IPS DF 4.7 (cell line): ENCODE measurements around the gene NPAS2.

Source experiments
- DNase-seq: peaks from one replicate; pipeline ENCODE4 v3.0.0-alpha.2; 2013; ENCODE audit warnings: low spot score; ENCODE audit errors: extremely low read depth

Gene NPAS2

GRCh38 chr2:100852999-100853908 lies 33.3 kb downstream of the NPAS2 start:
- no peak for DNase-seq

DNA sequence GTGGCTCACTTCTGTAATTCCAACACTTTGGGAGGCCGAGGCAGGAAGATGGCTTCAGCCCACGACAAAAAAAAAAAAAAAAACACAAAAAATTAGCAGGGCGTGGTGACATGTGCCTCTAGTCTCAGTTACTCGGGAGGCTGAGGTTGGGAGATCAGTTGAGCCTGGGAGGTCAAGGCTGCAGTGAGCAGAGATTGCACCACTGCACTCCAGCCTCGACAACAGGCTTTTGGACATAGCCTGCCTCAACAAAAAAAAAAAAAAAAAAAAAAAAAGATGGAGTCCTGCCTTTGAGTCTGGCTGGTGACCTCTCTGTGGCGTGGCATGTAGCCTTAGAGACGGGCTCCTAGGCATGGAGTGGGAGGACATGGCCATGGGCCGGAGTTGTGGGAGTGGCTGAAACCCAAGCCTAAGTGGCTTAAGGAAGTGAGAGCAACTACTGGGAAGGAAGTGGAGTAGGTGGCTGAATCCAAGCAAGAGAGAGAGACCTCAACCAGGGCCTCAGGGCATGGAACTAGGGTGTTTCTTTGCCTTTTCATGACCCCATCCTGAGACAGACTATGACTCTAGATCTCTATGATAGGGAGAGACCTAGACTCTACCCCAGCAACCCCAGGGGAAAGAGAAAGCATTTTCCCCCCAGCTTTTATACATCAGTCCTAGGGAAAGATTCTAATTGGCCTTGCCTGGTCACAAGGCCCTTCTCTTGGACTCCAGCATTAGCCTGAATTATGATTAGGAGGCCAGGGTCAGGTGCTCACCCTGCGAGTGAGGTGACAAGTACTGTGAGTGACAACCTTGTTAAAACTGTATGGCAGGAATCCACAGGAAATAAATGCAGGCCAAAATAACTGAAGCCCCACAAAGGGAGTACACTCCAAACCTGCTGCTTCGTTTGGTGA lies 34.2 kb downstream of the NPAS2 start:
- DNase-seq, result no peak

GRCh38 chr2:100855084-100855483 lies 35.1 kb downstream of the NPAS2 start:
- no peak for DNase-seq

DNA sequence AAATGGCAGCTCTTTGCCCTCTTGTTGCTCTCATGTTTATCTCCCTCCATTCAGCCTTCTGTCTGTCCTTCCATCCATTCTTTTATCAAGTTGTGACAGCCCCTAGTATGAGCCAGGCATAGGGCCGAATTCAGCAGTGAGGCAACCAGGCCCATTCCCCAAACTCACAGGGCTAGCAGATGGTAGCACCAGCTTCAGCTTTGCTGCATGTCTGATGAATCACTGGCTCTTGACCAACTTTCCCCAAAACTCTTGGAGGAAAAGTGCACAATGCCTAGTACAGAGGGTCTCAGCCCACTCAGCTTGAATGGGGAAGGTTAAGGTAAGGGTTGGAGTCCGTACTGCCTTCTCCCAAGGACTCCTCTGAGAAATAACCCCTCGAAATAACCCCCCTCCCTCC lies 35.7 kb downstream of the NPAS2 start:
- DNase-seq, result no peak

GRCh38 chr2:100856732-100857131 lies 36.8 kb downstream of the NPAS2 start:
- DNase-seq, result no peak

DNA sequence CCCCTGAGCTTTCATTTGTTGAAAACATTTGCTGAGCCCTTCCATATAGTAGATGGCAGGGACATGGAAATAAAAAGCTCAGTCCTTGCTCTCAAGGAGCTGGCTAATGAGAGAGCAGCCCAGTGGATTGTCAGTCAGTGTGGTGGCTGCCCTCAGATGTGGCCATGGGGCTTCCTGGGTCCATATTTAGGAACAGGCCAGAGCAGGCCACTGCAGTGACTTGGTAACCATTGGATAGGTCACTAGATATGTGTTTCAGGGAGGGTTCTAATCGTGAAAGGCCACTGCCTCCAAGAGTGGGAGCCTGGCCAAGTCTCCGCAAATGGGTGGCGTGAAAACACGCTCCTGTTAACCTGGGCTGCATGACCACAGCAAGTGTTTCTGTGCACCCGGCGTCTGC lies 37.4 kb downstream of the NPAS2 start:
- no peak for DNase-seq

DNA sequence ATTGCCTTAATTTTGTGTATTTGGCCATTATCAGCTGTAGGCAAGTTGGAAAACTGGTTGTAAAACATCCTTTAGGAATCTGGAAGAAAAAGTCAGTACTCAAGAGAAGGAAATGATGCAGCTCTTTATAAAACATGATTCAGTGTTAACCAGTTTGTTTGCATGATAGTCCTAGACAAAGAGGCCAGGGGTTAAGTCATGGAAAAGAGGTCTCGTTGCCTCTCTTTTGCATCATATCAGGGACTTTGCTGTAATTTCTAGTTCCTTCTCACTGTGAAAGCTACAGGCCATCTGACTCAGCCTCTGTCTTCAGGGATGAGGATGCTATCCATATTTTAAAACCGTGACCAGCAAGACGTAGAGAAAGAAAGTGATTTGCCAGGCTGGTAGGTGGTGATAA lies 38.0 kb downstream of the NPAS2 start:
- DNase-seq, result no peak

- DNase-seq, result no peak
These were observed 40.0 kb downstream of the NPAS2 start for GRCh38 chr2:100859902-100860301.

GRCh38 chr2:100861340-100861739 lies 41.4 kb downstream of the NPAS2 start:
- no peak for DNase-seq

DNA sequence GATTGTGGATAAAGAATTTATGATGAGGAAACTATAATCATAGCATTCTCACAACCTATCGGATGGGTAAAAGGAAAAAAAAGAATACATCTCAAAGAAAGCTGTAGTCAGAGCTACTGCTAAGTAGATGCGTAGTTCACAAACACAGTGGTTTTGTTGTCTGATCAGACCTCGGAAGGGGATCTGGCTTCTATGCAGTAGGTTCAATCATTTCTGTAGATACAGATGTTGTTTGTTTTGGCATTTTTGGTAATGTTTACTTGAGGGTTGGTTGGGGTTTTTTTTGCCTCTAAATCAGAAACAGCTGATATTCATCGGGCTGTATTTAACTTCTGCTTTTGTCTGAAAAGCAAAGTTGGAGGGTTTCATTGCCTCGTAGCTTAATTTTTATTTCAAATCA lies 42.1 kb downstream of the NPAS2 start:
- DNase-seq, result no peak

- no peak for DNase-seq
These were observed 46.0 kb downstream of the NPAS2 start for GRCh38 chr2:100865816-100866460.

- no peak for DNase-seq
These were observed 48.1 kb downstream of the NPAS2 start for GRCh38 chr2:100868083-100868482.

DNA sequence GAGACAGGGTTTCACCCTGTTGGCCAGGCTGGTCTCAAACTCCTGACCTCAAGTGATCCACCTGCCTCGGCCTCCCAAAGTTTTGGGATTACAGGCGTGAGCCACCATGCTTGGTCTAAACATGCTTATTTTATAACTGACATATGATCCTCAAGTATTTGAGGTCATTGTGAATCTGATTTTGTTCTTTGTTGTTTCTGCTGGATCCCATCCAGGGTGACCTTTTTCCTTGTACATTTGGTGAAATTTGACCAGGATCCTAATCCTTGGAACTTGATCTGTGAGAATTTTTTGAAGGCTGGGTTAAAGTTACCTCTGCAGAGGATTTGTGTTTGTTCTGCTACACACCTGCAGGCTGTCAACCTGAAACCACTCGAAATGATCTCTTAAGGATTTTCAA lies 49.2 kb downstream of the NPAS2 start:
- DNase-seq, result no peak

DNA sequence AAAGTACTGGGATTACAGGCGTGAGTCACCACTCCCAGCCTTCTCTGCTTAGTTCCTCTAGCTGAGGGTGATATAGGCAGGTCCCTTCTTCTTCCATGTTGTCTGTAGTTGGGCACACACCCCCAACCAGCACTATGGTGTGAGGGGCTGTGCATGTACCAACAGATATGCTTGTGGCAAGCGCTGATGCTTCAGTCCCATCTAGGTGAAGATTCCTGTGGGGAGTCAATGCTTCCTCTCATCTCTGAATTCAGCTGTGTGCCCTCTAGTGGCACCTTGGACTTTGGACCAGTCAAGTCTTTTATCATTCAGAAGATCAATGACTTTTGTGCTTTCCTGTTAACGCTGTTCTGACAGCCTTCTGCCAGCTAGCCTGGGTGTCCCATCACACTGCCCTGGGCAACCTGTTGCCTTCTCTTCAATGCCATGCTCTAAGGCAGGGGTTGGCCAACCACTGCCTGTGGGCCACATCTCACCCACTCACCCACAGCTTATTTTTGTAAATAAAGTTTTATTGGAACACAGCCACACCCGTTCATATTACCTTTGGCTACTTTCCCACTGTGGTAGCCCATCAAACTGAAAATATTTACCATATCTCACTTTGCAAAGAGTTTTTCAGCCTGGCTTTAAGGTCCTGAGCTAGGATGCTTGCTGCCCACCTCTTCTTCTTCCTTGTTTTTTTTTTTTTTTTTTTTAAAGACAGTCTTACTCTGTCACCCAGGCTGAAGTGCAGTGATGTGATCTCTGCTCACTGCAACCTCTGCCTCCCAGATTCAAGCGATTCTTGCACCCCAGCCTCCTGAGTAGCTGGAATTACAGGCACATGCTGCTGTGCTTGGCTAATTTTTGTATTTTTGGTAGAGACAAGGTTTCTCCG lies 51.0 kb downstream of the NPAS2 start:
- DNase-seq, result no peak

DNA sequence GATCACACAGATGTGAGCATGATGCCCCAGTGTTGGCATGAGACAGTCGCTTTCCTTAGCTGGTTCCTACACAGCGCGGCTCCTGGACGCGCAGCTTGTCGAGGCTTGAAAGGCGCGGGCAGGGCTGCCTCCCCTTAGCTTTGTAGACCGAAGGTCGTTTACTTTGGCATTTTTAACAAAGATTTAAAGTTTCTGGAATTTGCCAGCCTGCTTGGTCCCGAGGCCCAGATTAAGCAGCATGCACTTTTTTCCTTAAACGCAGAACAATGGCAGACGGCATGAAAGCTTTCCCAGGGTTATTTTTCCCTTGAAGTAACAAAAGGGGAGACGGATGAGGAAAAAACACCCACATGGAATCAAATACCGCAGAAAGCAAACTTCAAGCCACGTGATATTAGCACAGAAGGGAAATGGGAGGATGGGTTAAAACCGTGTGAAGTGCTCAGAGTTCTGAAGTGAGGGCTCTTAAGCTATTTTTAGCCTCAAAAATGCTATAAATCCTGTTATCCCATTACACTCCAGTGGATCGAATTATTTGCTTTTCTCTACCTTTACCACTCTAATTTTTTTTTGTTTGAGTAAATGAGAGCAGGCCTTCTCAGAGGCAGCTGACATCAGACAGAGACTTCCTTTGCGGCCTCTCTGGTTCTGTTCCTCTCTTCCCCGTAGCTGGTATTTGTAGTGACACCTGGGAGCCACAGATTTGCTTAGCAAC lies 55.7 kb downstream of the NPAS2 start:
- DNase-seq, result no peak

- no peak for DNase-seq
These were observed 56.4 kb downstream of the NPAS2 start for GRCh38 chr2:100876231-100876860.

GRCh38 chr2:100877555-100877954 lies 57.6 kb downstream of the NPAS2 start:
- no peak for DNase-seq

GRCh38 chr2:100878000-100878791 lies 58.3 kb downstream of the NPAS2 start:
- no peak for DNase-seq

DNA sequence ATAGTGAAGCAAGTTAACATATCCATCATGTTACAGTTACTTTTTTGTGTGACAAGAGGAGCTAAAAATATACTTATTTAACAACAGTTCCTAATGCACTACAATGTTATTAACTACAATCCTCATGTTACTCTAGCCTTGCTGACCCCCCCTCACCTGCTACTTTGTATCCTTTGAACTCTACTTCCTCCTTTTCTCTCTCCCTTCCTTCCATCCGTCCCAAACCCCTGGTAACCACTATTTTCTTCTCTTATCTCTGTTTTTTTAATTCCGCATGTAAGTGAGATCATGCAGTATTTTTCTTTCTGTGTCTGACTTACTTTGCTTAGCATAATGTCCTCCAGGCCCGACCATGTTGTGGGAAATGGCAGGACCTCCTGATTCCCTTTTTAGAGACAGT lies 59.4 kb downstream of the NPAS2 start:
- no peak for DNase-seq
